HG02884 (cell line): Measurements from ENCODE around the gene MERTK.
"Not testable (repeated sequence)": the region's sequence is repeated elsewhere in the genome, so short reads cannot be mapped to it uniquely, and the experiment has no call there.

Experiments used
- ATAC-seq: cut with Tn5 transposase; IDR thresholded peaks from one replicate; pipeline ENCODE4 v1.9.1; 2021; ENCODE audit warnings: mild to moderate bottlenecking, moderate library complexity; ENCODE audit not compliant: unreplicated experiment

Gene MERTK

DNA sequence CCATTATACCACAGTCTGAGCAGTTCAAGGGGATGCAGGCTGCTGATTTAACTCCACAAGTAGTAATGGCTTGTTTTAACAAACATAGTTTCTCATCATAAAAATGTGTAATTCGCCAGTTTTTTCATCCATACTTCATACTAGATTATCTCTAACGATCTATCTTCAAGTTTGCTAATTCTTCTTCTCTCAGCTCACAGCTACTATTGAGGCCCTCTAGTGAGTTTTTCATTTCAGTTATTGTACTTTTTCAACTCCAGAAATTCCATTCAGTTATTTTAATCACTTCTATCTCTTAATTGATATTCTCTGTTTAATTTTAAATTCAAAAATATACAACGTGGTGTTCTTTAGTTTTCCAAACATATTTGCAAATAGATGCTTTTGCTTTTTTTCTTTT, 136.5 kb downstream of the MERTK start:
- no peak for ATAC-seq

DNA sequence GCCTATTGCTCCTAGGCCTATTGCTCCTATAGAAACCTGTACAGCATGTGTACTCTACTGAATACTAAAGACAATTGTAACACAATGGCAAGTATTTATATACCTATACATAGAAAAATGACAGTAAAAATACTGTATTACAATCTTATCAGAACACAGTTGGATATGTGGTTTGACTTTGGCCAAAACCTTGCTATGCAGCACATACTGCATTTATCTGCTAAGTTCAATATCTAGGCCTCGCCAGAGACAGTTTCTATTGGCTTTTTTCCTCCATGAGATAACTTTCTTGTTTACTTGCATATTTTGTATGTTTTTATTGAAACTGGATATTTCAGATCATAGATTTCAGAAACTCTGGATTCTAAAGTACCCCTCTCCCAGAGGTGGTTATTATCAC, 137.4 kb downstream of the MERTK start:
- no peak for ATAC-seq

GRCh38 chr2:112039556-112039955, 141.1 kb downstream of the MERTK start:
- not testable (repeated sequence) for ATAC-seq

DNA sequence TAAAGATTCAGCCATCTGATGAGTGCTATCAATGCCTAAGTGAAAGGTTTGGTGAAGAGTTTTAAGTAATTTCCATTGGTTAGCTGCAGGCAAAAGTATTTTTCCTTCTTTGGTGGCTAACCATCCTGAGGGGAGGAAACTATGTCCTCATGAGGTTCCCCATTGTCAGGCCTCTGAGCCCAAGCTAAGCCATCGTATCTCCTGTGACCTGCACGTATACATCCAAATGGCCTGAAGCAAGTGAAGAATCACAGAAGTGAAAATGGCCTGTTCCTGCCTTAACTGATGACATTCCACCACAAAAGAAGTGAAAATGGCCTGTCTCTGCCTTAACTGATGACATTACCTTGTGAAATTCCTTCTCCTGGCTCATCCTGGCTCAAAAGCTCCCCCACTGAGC, 141.7 kb downstream of the MERTK start:
- not testable (repeated sequence) for ATAC-seq

DNA sequence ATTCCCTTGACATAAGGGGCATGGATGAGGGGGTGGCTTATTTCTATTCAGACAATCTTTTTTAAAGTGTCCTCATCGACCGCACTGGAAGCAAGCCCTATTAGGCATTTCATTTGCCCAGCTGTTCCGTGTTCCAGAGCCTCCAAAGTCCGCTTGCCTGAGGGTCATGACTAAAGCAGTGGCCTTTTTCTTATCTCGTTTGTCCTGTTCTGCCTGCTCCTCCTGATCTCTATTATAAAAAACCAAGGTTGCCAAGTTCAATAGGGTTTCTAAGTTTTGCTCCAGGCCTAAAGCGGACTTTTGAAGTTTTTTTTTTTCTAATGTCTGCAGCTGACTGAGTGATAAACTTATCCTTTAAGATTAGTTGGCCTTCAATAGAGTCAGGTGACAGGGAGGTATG, 143.1 kb downstream of the MERTK start:
- not testable (repeated sequence) for ATAC-seq

DNA sequence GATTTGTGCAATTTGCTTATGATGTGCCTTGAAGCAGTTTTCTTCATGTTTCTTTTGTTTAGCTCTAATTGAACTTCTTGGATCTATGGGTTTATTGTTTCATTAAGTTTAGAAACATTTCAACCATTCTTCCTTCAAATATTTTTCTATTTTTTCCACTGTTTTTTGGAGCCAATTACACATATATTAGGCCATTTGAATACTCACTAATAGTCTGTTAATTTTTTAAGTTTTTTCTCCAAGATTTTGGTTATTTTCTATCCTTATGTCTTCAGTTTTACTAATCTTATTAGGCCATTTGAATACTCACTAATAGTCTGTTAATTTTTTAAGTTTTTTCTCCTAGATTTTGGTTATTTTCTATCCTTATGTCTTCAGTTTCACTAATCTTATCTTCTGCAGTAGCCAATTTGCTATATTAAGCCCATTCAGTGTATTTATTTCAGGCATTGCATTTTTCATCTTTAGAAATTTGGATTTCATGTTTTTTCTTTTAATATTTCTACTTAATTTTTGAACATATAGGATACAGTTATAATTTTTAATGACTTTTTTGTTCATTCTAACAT, 147.1 kb downstream of the MERTK start:
- ATAC-seq: no peak

DNA sequence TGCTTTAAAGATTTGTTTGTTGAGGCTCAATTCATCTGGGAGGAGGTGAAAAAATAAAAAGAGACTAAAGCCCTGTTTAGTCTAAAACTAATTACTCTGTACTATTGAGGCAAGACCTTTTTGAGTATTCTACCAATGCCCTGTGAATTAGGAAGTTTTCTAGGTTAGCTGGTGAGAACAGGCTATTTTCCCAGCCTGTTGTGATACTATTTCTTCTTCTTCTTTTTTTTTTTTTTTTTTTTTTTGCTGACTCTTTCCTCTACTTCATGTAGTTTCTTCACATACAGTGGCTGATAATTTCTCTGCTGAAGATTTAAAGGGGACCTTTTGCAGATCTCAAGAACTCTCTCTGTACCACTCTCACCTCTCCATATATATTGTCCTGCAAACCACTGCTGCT, 147.8 kb downstream of the MERTK start:
- ATAC-seq: no peak

GRCh38 chr2:112047537-112048235, 149.3 kb downstream of the MERTK start:
- no peak for ATAC-seq

GRCh38 chr2:112048236-112048592, 149.8 kb downstream of the MERTK start:
- no peak for ATAC-seq

GRCh38 chr2:112048887-112049286, 150.5 kb downstream of the MERTK start:
- no peak for ATAC-seq

- ATAC-seq: no peak
These were observed 151.9 kb downstream of the MERTK start for GRCh38 chr2:112050316-112050715.

DNA sequence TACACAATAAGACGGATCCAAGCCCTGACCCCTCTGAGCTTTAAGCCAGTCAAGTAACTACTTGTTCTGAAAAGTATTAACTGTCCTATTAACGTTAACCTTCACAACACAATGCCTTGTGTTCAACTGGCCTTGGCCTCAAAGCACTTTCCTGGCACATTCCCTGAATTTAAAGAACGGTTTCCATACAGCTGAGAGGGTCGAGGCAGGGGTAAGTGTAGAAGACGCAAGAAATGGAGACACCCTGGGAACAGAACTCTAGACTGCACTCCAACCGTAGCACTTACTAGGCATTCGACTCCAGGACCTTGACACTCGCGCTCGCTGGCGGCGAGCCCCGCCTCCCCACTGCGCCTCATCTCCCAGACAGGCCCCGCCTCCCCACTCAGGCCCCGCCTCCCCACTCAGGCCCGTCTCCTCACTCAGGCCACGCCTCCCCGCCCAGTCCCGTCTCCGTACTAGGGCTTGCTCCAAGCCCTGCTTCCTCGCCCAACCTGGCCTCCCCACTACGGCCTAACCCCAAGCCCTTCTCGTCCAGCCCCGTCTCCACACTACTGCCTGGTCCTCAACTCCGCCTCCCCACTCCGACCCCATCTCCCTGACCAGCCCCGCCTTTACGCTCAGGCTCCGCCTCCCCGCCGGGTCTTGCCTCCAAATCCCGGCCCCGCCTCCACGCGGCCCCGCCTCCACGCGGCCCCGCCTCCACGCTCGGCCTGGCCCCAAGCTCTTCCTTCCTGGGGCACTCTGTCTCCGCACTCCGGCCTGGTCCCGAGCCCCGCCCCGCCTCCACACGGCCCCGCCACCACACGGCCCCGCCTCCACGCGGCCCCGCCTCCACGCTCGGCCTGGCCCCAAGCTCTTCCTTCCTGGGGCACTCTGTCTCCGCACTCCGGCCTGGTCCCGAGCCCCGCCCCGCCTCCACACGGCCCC, 155.8 kb downstream of the MERTK start:
- ATAC-seq: peak; percentile 59

- peak; percentile 60 for ATAC-seq
These were observed 156.7 kb downstream of the MERTK start, which contains the start of gene TMEM87B for GRCh38 chr2:112054847-112055729. TSS of gene TMEM87B (plus strand) at chr2:112055269. CDS start at chr2:112055592, 323 bp downstream.

DNA sequence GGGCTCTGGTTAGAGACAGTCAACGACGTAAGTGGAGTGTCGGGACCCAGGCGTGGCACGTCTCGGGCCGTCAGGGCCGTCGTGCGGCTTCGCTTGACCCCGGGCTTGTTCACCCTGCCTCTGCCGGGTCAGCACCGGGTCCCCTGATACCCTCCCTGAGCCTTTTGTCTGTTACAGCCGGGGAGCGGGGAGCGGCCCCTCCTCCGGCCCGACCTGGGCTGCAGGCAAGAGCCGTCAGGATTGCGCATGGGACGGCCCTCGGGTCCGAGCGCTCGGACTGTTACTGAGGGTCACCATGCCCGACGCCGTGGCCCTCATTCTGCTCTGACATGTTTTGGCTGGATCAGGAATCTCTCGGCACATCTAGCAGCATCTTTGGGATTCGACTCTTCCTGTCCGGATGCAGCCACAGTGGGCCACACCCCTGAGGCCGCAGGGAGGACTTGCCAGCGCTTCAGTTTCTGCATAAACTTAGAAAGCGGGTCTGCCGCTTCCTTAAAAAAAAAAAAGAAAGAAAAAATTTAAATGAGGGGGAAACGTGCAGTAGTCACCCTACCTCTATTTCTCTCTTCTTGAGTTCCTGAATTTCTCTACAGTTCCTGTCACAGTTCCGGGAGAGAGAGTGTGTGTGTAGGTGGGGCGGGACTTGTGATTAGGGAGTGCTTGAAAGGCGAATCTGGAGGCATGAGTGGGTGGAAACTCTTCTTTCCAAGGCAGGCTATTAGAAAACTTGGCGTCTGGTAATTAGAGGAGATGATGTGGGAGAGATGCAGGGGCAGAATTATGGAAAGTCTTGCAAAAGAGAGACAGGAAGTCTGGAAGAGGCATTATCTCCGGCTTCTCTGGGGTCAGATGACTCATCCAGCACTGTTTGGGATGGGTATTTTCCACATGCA, 157.6 kb downstream of the MERTK start:
- ATAC-seq: peak; percentile 5

GRCh38 chr2:112056626-112056987, 158.2 kb downstream of the MERTK start:
- ATAC-seq: no peak

DNA sequence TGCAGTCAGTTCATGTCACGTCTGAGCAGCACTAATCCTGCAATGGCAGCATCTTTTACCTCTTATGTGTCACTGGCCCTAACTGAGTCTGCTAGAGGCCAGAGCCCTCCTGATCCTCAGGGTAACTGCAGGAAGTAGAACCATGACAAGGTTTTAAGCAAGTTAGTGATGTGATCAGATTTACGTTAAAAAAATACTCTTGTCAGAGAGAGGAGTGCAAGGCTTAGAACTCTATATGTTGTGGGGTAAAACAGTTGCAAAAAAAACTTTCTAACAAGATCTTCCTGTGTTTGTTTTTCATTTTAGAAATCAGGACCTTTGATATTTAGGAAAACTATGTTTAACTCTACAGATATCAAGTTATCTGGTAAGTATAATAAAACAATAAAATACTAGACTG, 161.3 kb downstream of the MERTK start:
- no peak for ATAC-seq

GRCh38 chr2:112061299-112061698, 162.9 kb downstream of the MERTK start:
- no peak for ATAC-seq

DNA sequence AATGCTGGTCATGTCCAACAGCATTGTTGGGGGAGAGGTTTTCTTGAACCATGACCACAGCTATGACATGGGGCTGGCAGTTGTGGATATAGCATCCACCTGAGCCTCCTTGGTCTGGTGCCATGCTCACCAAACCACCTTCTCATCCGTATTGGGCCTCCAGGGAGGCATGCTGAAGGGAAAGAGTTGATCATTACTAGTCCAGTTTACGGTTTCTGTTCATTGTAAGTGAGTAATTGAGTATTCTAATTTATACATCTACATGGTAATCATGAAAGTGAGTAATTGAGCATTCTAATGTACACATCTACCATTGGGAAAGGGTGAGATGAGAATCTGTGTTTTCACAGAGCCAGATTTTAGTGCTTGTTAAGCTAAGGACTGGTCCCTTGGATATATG, 163.4 kb downstream of the MERTK start:
- no peak for ATAC-seq

- no peak for ATAC-seq
These were observed 164.5 kb downstream of the MERTK start for GRCh38 chr2:112062894-112063293.

DNA sequence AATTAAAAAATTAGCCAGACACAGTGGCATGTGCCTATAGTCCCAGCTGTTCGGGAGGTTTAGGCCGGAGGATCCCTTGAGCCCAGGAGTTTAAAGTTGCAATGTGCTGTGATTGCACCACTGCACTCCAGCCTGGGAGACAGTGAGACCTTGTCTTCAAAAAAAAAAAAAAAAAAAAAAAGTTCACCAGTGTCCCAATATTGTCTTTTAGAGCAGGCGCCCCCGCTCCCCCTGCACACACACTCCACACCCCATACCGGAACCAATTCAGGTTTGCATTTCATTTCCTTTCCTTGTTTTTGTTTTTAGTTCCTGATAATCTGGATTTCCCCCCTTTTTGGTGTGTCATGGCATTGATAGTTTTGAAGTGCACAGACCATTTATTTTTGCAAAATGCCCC, 167.1 kb downstream of the MERTK start:
- no peak for ATAC-seq
